ENCODE results near the gene FADS3. TPM values are rescaled to one million over a fixed set of nuclear protein-coding genes. Genes with fewer than 3 reads are reported as not detected.

FADS3 gene
- total and polyA plus RNA-seq, 2 of the 13 experiments (the other 11 are each of a cell fraction or from before 2014, with no cell fraction given), result 13.4 to 23.2 TPM

- TF ChIP-seq NRL (CRISPR knock-in tag; IDR thresholded peaks at IDR 0.05; ENCODE audit: borderline replicate concordance), result no peak
- TF ChIP-seq ZNF280D (CRISPR knock-in tag; IDR thresholded peaks at IDR 0.05), result no peak
- TF ChIP-seq SP4 (CRISPR knock-in tag; IDR thresholded peaks at IDR 0.05), result no peak
- no peak for TF ChIP-seq IKZF4 (CRISPR knock-in tag; IDR thresholded peaks at IDR 0.05; ENCODE audit: borderline replicate concordance, low read depth, not compliant biosample characterization)
- no peak for TF ChIP-seq KDM1A (CRISPR knock-in tag; IDR thresholded peaks at IDR 0.05)
- no peak for TF ChIP-seq ZNF484 (CRISPR knock-in tag; IDR thresholded peaks at IDR 0.05; ENCODE audit: borderline replicate concordance, low read depth)
- TF ChIP-seq NR1H2 (CRISPR knock-in tag; IDR thresholded peaks at IDR 0.05; ENCODE audit: borderline replicate concordance, low read depth), result no peak
- no peak for TF ChIP-seq ZNF34 (CRISPR knock-in tag; IDR thresholded peaks at IDR 0.05; ENCODE audit: borderline replicate concordance)
Observed at GRCh38 chr11:61918938-61919704, 27.8 kb upstream of the FADS3 start (continued).

GRCh38 chr11:61918251-61918937 is 27.0 kb upstream of the FADS3 start:
- BruUV-seq (replicated peaks), result no TSS peak
- DNase-seq (ENCODE audit: low spot score), result no peak
- CTCF ChIA-PET (ENCODE audit: low intra/inter-chr PET ratio, low total read pairs), result no interaction called here
- no peak for TF ChIP-seq THAP8 (CRISPR knock-in tag; IDR thresholded peaks at IDR 0.05; ENCODE audit: borderline replicate concordance)
- no peak for TF ChIP-seq TMF1 (CRISPR knock-in tag; IDR thresholded peaks at IDR 0.05; ENCODE audit: low read depth)
- no peak for TF ChIP-seq ZNF563 (CRISPR knock-in tag; IDR thresholded peaks at IDR 0.05)
- no peak for TF ChIP-seq DNMT3B (CRISPR knock-in tag; conservative IDR thresholded peaks at IDR 0.05)
- TF ChIP-seq ZNF326 (CRISPR knock-in tag; IDR thresholded peaks at IDR 0.05; ENCODE audit: borderline replicate concordance), result no peak
- no peak for TF ChIP-seq MEIS1 (CRISPR knock-in tag; IDR thresholded peaks at IDR 0.05; ENCODE audit: borderline replicate concordance)
- no peak for TF ChIP-seq PHF5A (CRISPR knock-in tag; IDR thresholded peaks at IDR 0.05; ENCODE audit: low read depth, unreplicated experiment)
- TF ChIP-seq POGZ (CRISPR knock-in tag; IDR thresholded peaks at IDR 0.05), result no peak
- TF ChIP-seq ZNF674 (CRISPR knock-in tag; IDR thresholded peaks at IDR 0.05; ENCODE audit: low read depth), result no peak
- no peak for TF ChIP-seq ZNF253 (CRISPR knock-in tag; IDR thresholded peaks at IDR 0.05; ENCODE audit: borderline replicate concordance)

More at GRCh38 chr11:61918251-61918937, 27.0 kb upstream of the FADS3 start:
- intact Hi-C loops (cut with micrococcal nuclease; ENCODE audit: unreplicated experiment) (no loop called here), in situ Hi-C loops (cut with HindIII; ENCODE audit: extremely low pct_ligation_motif_present, low pct_unique_long_range_greater_than_20kb) (no loop called here)
- Histone ChIP-seq H3K4me1 (ENCODE audit: insufficient read depth, low read length) (peaks cover 51% of the 10 kb centered on the region), H3K27ac (ENCODE audit: extremely low read length, insufficient read depth, low read length) (no peak overlapping the region), H3K9ac (ENCODE audit: insufficient read depth, low read depth, low read length) (no peak overlapping the region), H2AFZ (ENCODE audit: low read length) (no peak overlapping the region), H3K4me2 (ENCODE audit: low read depth, low read length) (no peak overlapping the region), H3K4me3 (replicated peaks in 1 of 3; ENCODE audit: insufficient read depth in 1 of 3, low read depth in 2 of 3, low read length in 3 of 3) (no peak overlapping the region), H3K9me3 (ENCODE audit: low read length) (no peaks in the 10 kb centered on the region), H4K20me1 (ENCODE audit: insufficient read depth, low read length) (no peaks in the 10 kb centered on the region), H3K79me2 (ENCODE audit: insufficient read depth, low read length) (no peaks in the 10 kb centered on the region), H3K27me3 (ENCODE audit: control insufficient read depth in 1 of 2, insufficient read depth in 2 of 2, low read length in 2 of 2) (peaks cover 11 to 39% of the 10 kb centered on the region in 2 experiments), H3K36me3 (replicated peaks in 1 of 2; ENCODE audit: control insufficient read depth in 1 of 2, insufficient read depth in 2 of 2, low read length in 2 of 2) (no peaks in the 10 kb centered on the region)
- FAIRE-seq (no peak), ATAC-seq (no peak)
- WGBS (ENCODE audit: low lambda C conversion rate), result 53% methylated on average over 14 of the region's 14 CpGs
- POLR2A ChIA-PET, result no interaction called here
